Mucosa of rectum (tissue), 2 donors: ENCODE data around the gene PSTPIP1.

Experiments used
- H3K27ac ChIP-seq, 2 donors: one replicate each; pipeline ENCODE4 v1.7.0; 2013; ENCODE audit warnings: inconsistent platforms in 2 of 2, low read depth in 2 of 2, low read length in 2 of 2
- H3K27me3 ChIP-seq, 2 donors: one replicate each; pipeline ENCODE4 v1.7.0; 2013; ENCODE audit warnings: low read length in 2 of 2; ENCODE audit not compliant: control insufficient read depth in 2 of 2, insufficient read depth in 2 of 2
- H3K36me3 ChIP-seq, 2 donors: one replicate each; pipeline ENCODE4 v1.7.0; 2013; ENCODE audit warnings: low read length in 2 of 2; ENCODE audit not compliant: control insufficient read depth in 2 of 2, insufficient read depth in 2 of 2
- H3K4me1 ChIP-seq, 2 donors: one replicate each; pipeline ENCODE4 v1.7.0; 2013; ENCODE audit warnings: low read length in 2 of 2, mild to moderate bottlenecking in 1 of 2; ENCODE audit not compliant: control insufficient read depth in 2 of 2, insufficient read depth in 2 of 2
- H3K4me3 ChIP-seq, 2 donors: one replicate each; pipeline ENCODE4 v1.7.0; 2013; ENCODE audit warnings: low read length in 2 of 2
- H3K9ac ChIP-seq, 2 donors: one replicate each; pipeline ENCODE4 v1.7.0; 2013; ENCODE audit warnings: low read length in 2 of 2, low read depth in 1 of 2, mild to moderate bottlenecking in 1 of 2
- H3K9me3 ChIP-seq, 2 donors: one replicate each; pipeline ENCODE4 v1.7.0; 2013; ENCODE audit warnings: low read length in 2 of 2; ENCODE audit not compliant: control insufficient read depth in 2 of 2
- donor health status: healthy.
- donor health status: Normal muscosa, but diverticular disease.

The PSTPIP1 gene

DNA sequence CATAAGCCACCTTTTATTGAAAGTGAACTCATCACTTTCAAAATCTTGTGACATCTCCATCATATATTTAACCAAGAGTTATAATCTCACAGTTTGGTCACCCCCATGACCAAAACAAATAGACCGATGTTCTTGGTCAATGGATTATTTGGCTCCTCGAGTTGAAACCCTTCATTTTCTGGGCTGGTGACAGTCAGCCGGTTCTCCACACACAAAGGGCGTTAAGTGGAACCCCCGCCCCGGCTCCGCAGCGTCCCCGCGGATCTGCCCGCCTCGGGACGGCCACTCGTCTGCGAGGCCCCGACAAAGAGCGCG is 75.2 kb downstream of the PSTPIP1 start:
- no peaks in the 10 kb centered on the region for H3K27me3 ChIP-seq
- H3K9ac ChIP-seq, result peak overlapping the region; percentile 87 to 95
- H3K36me3 ChIP-seq, result no peaks in the 10 kb centered on the region
- no peaks in the 10 kb centered on the region for H3K9me3 ChIP-seq
- H3K27ac ChIP-seq, result peak overlapping the region; percentile 94 to 96
- peak overlapping the region; percentile 77 to 87 for H3K4me3 ChIP-seq
- H3K4me1 ChIP-seq, result peaks cover 26 to 42% of the 10 kb centered on the region in 2 donors

DNA sequence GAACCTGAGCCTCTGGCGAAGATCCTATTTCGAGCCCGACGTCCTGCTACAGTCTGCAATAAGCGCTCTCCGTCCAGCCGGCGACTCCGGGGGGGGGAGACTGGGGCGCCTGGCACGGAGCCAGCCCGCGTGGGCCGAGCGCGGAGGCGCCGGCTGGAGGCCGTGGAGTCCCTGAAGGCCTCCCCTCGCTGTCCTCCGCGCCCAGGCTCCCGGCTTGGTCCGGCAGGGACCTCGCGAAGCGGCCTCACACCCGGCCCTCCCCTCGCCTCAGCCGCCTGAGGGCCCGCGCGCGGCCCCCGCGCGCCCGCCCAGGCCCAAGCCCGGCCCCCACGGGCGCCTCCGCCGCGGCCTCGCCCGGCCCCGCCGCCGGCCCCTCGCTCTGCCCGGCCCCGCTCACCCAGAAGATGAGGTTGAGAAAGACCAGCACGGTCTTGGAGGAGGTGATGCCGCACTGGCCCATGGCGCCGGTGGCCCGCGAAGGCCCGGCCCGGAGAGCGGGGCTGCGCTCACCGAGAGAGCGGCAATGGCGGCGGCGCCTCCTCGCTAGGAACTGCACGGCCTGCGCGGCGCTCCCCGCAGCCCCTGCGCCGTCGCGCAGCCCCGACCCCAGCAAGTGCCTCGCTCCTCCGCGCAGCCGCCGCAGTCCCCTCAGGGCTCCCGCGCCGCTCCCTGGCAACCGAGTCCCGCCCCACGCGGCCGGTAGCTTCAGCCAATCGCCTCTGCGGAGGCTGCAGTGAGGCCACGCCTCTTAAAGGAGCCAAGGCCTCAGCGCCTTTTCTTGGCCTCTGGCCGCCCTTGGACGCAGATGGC is 75.8 kb downstream of the PSTPIP1 start, which contains the start of gene TSPAN3:
TSPAN3 (minus strand) TSS at position 615 of the 810 bp plus-strand sequence; CDS start at position 460, 155 bp downstream.
- no peaks in the 10 kb centered on the region for H3K9me3 ChIP-seq
- peak within 1 kb of the TSS; percentile 94 to 96 for H3K27ac ChIP-seq
- no peaks in the 10 kb centered on the region for H3K27me3 ChIP-seq
- H3K9ac ChIP-seq, result peak within 1 kb of the TSS; percentile 87 to 95
- H3K4me3 ChIP-seq, result peak within 1 kb of the TSS; percentile 77 to 87
- H3K36me3 ChIP-seq, result no peaks in the 10 kb centered on the region
- peaks cover 26 to 37% of the 10 kb centered on the region in 2 donors for H3K4me1 ChIP-seq

DNA sequence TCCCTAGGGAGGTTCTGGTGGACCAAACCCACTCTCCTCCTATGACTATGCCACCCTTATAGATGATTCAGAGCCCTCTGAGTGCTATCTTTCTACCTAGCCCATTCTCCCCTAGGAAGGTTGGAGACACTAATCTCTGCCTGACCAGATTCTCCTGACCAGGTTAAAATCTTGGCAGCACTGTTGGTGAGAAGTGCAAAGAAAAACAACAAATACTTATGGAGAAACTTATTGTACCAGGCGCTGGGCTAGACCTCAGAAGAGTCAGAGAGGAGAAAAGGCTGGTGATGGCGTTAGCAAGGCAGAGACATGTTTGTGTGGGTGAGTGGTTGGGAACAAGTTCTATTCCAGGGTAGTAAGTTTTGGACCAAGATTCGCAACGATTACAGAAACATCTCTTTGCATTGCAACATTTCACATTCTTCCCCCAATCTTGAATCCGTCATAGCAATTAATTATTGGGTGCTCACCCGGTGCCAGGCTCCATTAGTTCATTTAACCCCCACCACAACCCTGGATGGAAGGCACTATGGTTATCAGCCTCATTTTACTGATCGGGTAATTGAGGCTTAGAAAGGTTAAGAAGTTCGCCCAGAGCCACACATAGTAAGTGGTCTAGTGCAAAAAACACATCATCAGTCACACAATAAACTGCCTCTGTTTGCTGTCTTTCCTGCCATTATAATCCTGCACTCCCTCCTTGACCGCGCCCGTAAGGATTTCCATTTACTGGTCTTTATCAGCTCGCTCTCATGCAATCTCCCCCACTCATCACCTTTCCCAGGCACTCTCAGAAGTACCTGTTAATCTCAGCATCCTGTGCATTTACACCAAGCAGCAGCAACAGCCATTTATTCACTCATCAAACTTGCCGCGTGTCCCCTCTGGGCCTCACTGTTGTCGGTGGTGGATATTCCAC is 76.6 kb downstream of the PSTPIP1 start:
- Histone ChIP-seq H3K27me3 (no peaks in the 10 kb centered on the region), H3K4me1 (peaks cover 21 to 29% of the 10 kb centered on the region in 2 donors), H3K9ac (peak overlapping the region; percentile 87 to 95), H3K9me3 (no peaks in the 10 kb centered on the region), H3K4me3 (peak overlapping the region in 1 of 2 donors; percentile 87), H3K27ac (peak overlapping the region; percentile 94 to 96), H3K36me3 (no peaks in the 10 kb centered on the region)

DNA sequence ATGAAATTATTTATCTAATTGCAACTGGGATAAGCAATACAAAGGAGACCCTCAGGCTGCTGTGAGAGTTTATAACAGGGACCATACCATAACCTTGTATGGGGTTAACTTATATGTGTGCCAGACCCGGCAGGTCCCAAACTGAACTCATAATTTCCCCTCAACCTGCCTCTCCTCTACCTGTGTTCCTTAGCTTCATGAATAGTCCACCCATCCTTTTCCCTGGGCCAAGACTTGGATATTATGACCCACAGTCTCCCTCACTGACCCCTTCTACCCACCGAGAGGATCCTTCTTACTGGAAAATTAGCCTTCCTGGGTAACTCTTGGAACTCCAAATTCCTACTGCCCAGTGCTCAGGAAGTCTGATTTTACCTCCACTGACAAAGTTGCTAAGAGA is 79.4 kb downstream of the PSTPIP1 start:
- H3K4me1 ChIP-seq, result peaks cover 8 to 9% of the 10 kb centered on the region in 2 donors
- H3K27ac ChIP-seq, result no peak overlapping the region
- no peak overlapping the region for H3K9ac ChIP-seq

GRCh38 chr15:77075528-77075927 is 80.6 kb downstream of the PSTPIP1 start:
- H3K9me3 ChIP-seq, result no peaks in the 10 kb centered on the region
- no peak overlapping the region for H3K9ac ChIP-seq
- peaks cover 3 to 4% of the 10 kb centered on the region in 2 donors for H3K4me1 ChIP-seq
- no peak overlapping the region for H3K4me3 ChIP-seq
- H3K27ac ChIP-seq, result no peak overlapping the region
- no peaks in the 10 kb centered on the region for H3K36me3 ChIP-seq
- no peaks in the 10 kb centered on the region for H3K27me3 ChIP-seq

More for the DNA sequence above, 79.4 kb downstream of the PSTPIP1 start:
- H3K4me3 ChIP-seq, result no peak overlapping the region
- no peaks in the 10 kb centered on the region for H3K36me3 ChIP-seq
- no peaks in the 10 kb centered on the region for H3K27me3 ChIP-seq
- H3K9me3 ChIP-seq, result no peaks in the 10 kb centered on the region

GRCh38 chr15:77076323-77076915 is 81.5 kb downstream of the PSTPIP1 start:
- Histone ChIP-seq H3K36me3 (no peaks in the 10 kb centered on the region), H3K4me3 (no peak overlapping the region), H3K9ac (no peak overlapping the region), H3K4me1 (peaks cover under 1 to 3% of the 10 kb centered on the region in 2 donors), H3K27me3 (no peaks in the 10 kb centered on the region), H3K27ac (no peak overlapping the region), H3K9me3 (no peaks in the 10 kb centered on the region)

DNA sequence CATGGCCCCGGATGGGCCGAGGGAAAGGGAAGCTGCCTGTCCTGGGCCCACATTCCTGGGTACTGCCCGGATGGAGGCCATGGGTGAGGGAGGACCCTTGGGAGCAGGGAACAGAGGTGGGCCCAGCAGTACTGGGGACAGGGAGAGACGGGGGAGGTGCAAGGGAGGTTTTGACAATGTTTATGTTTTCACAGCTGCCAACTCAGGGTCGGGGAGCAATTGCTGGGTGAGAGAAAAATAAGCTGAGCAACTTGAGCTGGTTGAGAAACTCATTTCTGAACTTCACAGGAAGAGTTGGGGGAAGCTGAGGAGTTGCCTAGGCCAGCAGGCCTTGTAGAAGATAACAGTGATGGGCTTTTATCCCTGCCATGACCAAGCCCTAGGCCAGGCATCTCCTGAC is 87.0 kb downstream of the PSTPIP1 start:
- no peak overlapping the region for H3K9ac ChIP-seq
- no peaks in the 10 kb centered on the region for H3K27me3 ChIP-seq
- H3K27ac ChIP-seq, result no peak overlapping the region
- H3K4me1 ChIP-seq, result no peaks in the 10 kb centered on the region
- no peaks in the 10 kb centered on the region for H3K36me3 ChIP-seq
- no peak overlapping the region for H3K4me3 ChIP-seq
- no peaks in the 10 kb centered on the region for H3K9me3 ChIP-seq

GRCh38 chr15:77083381-77084160 is 88.6 kb downstream of the PSTPIP1 start:
- no peak overlapping the region for H3K9ac ChIP-seq
- H3K27me3 ChIP-seq, result no peaks in the 10 kb centered on the region
- H3K4me3 ChIP-seq, result peak overlapping the region; percentile 52 to 65
- H3K36me3 ChIP-seq, result no peaks in the 10 kb centered on the region
- no peaks in the 10 kb centered on the region for H3K9me3 ChIP-seq
- peak overlapping the region in 1 of 2 donors; percentile 43 for H3K27ac ChIP-seq
- no peaks in the 10 kb centered on the region for H3K4me1 ChIP-seq

- no peak overlapping the region for H3K9ac ChIP-seq
- H3K4me1 ChIP-seq, result no peaks in the 10 kb centered on the region
- no peaks in the 10 kb centered on the region for H3K27me3 ChIP-seq
- H3K9me3 ChIP-seq, result no peaks in the 10 kb centered on the region
- no peaks in the 10 kb centered on the region for H3K36me3 ChIP-seq
- H3K27ac ChIP-seq, result no peak overlapping the region
- peak overlapping the region in 1 of 2 donors; percentile 65 for H3K4me3 ChIP-seq
Measured at GRCh38 chr15:77084436-77084835, 89.5 kb downstream of the PSTPIP1 start.
